IPS DF 19.7 (cell line): Measurements from ENCODE around the gene ADARB1.
"Not testable (repeated sequence)": the region's sequence is repeated elsewhere in the genome, so short reads cannot be mapped to it uniquely, and the experiment has no call there.

Experiments
- DNase-seq: peaks from one replicate; pipeline ENCODE4 v3.0.0-alpha.2; 2013; ENCODE audit warnings: low read depth, low spot score

The ADARB1 gene, protein sequence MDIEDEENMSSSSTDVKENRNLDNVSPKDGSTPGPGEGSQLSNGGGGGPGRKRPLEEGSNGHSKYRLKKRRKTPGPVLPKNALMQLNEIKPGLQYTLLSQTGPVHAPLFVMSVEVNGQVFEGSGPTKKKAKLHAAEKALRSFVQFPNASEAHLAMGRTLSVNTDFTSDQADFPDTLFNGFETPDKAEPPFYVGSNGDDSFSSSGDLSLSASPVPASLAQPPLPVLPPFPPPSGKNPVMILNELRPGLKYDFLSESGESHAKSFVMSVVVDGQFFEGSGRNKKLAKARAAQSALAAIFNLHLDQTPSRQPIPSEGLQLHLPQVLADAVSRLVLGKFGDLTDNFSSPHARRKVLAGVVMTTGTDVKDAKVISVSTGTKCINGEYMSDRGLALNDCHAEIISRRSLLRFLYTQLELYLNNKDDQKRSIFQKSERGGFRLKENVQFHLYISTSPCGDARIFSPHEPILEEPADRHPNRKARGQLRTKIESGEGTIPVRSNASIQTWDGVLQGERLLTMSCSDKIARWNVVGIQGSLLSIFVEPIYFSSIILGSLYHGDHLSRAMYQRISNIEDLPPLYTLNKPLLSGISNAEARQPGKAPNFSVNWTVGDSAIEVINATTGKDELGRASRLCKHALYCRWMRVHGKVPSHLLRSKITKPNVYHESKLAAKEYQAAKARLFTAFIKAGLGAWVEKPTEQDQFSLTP

DNA sequence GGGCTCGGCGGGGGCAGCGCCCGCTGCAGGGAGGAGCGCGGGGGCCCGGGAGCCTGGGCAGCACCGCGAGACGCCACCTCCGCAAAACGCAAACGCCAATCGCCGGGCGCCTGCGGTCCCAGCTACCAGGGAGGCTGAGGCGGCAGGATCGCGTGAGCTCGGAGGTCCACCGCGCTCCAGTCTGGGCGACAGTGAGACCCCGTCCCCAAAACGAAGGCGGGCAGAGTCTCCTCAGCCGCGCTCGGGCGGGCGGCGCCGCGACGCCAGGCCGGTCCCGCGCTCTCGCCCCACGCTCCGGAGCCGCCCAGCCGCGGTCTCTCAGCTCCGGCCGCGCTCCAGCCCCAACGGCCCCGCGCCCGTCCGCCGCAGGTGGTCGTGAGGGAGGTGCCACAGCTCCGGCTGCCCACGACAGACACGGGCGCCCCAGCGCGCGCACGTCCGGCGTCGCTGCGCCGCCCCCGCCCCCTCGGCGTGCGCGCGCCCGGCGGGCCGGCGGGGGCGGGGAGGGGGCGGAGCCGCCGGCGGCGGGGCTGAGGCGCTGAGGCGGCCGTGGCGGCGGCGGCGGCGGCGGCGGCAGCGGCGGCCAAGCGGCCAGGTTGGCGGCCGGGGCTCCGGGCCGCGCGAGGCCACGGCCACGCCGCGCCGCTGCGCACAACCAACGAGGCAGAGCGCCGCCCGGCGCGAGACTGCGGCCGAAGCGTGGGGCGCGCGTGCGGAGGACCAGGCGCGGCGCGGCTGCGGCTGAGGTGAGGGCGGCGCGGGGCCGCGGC is at the start of gene ADARB1:
TSS of gene ADARB1 (plus strand) at position 533 of the 770 bp plus-strand sequence. CDS start 97,077 bp downstream, outside the sequence.
- DNase-seq = no peak

DNA sequence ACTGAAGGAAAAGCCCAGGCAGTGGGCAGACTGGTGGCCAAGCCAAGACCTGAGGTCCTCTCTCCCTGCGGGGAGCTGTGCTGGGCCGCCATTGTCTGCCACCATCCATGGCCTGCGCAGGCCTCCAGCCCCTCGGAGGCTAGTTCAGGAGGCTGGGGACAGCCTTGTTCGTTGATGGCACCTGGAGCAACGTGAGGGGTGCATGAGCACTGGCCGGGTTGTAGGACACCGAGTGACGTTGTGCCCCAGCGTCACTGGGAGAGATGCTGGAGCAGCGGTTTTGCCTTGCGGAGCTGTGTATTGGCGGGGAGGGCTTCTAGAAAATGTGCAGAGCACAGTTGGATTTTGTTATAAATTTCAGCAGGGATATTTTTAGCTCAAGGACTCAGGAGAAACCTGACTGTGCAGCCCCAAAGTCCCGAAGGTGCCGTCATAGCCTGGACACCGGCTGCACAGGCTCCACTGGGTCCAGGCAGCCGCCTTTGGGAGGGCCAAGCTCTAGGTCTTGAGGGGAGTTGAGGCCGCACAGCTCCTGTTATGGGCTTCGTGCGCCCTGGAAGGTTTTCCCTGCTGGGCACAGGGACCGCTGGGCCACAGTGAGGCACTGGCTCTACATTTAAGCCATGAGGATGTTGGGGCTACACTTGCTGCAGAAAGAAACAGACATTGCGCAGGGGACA is 48.2 kb upstream of the ADARB1 start:
- DNase-seq = no peak

DNA sequence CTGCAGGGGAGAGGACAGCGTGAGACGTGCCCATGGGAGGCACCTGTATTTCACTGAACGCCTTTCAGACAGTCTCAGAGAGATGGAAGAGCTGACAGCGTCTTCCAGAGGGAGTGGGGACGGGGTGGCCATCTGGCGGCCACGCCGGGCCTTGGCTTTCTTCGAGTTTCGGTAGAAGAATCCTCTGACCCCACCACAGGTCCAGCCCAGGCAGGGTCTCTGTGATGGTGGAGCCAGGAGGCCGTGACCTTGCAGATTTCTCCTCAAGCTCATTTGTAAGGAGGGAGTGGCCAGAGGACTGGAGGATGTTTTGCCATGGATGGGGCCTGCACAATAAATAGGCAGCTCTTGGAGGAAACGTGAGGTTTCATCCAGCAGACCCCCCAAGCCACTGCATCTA is 47.6 kb upstream of the ADARB1 start:
- no peak for DNase-seq

DNA sequence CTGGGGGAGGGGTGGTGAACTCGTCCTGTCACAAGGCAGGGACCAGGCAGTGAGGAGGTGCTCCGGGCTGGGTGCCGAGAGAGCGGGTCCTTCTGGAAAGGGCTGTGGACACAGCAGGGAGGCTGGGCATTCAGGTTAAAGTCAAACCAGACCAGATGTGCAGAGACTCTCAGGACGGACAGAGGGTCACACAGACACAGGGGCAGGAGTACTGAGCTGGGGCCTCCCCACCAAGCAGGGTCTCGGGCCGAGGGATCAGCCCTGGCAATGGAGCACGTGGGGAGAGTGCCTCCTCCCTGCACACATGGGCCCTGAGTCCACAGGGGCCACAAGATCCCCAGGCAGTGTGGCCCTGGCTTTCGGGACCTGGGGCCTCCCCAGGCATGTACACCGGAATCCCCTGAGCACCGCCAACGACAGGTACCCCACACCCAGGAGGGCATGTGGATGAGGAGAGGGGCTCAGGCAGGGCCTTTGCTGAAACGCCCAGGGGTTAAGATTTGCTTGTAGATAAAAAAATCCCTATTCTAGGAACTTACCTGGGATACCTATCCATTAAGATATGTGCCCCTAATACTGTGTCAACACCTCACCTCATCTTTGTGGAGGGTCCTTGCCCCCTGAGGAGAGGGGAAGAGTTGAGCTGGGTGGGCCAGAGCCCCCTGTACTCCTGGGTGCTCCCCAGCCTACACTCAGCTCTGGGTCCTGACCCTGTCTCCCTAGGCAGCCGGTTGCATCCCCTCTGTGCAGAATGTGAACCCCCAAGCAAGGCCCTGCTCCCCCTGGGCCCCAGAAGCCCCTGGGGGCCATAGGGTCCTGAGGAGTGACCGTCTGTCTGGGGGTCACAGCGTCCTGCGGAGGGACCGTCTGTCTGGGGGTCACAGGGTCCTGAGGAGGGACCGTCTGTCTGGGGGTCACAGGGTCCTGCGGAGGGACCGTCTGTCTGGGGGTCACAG is 46.9 kb upstream of the ADARB1 start:
- no peak for DNase-seq

DNA sequence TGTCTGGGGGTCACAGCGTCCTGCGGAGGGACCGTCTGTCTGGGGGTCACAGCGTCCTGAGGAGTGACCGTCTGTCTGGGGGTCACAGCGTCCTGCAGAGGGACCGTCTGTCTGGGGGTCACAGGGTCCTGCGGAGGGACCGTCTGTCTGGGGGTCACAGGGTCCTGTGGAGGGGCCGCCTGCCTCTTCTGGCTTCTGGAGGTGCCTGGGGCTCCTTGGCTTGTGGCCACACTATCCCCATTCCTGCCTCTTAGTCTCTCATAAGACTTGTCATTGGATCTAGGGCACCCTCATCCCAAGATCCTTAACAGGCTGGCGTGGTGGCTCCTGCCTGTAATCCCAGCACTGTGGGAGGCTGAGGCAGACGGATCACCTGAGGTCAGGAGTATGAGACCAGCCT is 45.7 kb upstream of the ADARB1 start:
- DNase-seq = not testable (repeated sequence)

DNA sequence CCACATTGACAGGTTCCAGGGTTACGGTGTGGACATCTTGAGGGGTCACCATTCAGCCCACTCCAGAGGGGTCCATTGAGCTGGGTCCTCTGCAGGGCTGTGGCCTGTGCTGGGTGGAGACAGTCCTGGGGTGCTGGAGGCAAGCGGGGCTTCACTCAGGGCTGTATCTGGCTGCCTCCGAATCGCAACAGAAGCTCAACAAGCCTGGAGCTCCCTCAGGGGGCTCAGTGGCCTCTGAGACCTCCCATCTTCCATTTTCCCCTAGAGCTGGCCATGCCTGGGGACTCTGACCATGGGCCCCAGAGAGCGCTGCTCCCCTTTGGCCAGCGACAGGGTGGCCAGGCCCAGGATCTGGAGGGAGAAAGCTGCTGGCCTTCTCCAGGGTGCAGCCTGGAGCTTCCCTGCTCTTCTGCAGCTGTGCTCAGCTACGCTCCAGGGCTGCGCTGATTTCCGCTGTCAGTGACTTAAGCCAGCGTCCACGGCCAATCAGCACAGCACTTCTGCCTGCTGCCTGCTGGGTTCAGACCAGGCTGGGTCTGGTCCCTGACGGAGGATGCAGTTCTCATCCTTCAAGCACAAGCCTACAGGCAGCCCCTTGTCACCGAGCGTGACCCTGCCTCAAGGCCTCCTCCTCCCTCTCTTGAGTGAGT is 45.0 kb upstream of the ADARB1 start:
- DNase-seq = no peak

DNA sequence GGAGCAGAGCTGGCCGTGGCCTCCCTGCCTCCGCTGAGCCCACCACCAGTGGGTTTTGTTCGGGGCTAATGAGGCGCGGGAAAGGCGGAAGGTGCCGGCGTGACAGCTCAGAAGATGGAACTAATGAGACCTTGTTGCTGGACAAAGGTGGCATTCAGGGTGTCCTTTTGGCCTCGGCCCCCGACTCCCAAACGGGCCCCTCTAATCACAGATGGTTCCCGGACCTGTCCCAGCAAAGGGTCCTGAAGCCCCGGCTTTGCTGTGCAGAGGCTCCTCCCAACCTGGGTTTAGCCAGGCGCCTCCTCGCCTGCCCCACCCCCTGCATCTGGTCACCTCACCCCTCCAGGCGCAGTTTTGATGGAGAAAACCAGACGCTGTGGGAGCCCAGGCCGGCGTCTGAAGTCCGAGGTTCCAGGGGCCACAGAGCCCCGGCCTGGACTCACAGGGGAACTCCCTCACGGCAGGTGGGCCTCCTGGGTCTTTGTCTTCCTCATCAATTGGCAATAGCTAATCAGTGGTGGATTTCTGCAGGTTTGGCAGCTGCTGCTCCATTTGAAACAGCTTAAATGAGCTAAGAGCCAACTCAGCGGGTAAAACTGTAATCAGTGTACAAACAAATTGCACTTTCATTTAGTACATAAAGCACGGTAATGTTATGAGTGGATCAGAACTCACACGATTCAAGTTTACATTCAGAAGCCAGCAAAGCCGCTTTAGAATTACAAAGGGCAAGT is 44.3 kb upstream of the ADARB1 start:
- no peak for DNase-seq

DNA sequence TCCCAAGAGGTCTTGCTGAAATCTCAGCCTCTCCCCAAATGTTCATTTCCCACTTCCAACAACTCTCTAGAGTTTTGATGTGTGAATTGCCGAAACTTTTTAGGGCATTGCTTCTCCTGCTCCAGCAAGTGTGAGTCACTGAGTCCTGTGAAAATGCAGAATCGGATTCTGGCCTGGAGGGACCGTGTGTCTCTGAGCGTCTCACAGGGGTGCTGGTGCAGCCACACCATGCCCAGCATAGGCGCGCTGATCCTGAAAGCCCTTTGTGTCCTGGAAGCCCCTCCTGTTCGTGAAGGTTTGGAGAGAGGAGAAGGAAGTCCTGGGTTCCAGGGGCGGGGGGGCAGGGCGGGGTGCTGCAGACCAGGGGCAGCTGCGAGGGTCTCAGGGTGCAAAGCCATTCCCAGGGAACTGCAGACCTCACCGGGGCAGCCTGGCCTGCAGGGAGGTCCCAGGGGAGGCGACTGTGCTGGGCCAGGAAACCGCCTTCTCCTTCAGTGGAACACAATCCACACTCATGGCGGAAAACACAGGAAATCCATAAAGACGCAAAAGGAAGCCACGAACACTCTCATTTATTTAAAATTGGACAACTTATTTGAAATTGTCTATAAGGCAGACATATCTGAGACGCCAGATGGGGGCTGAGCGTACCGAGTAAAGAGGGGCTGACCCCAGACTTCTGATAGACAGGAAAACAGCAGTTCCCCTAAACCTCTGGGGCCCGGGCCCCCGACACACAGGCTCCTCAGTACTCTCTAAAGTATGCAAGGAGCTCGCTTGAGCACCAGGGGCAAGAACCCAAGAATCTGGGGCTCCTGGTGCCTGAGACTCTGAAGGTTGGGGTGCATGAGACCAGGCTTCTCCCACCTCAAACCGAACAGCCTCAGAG is 43.5 kb upstream of the ADARB1 start:
- DNase-seq = no peak

DNA sequence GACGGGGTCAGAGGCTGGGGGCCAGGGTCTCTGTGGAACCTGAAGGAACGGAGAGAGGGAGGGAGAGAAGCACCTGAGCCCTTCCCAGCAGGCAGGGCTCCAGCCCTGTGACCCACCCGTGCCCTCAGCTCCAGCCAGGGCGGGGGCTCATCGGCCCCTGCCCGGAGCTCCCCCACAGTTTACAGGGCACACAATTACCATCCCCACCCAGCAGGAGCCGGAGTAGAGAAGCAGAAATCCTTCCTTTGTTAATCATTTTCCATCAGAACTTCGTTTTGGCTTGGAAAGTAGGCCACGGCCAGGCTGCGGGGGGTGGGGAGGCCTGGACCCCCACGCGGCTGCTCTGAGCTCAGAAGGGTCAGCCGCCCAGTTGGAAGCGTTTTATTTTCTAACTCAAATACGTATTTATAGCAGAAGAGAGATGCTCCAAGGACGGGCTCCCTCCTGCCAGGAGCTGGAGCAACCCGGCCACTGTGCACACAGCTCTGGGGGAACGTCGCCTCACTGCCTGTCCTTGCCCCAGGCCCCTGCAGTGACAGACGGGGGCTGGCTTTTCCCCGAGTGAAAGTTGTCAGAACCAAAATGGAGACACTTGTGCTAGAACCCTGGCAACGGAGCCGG is 42.7 kb upstream of the ADARB1 start:
- DNase-seq = no peak

DNA sequence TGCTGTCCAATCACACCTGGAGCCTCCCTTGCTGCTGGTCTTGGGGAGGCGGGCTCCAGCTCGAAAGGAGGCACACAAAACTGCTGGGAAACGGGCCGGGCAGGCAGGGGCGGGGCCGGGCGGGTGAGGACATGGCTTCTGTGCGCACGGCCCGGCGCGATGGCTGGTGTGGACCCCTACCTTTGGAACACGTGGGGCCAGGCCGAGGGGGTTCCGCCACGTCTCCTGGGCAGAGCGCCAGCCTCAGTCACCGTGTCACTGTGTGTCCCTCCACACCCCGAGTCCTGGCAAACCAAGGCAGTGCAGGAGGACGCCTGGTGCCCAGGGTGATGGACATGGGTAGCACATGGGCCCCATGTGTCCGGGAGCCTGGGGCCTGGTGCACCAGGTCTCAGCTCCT is 42.0 kb upstream of the ADARB1 start:
- no peak for DNase-seq

DNA sequence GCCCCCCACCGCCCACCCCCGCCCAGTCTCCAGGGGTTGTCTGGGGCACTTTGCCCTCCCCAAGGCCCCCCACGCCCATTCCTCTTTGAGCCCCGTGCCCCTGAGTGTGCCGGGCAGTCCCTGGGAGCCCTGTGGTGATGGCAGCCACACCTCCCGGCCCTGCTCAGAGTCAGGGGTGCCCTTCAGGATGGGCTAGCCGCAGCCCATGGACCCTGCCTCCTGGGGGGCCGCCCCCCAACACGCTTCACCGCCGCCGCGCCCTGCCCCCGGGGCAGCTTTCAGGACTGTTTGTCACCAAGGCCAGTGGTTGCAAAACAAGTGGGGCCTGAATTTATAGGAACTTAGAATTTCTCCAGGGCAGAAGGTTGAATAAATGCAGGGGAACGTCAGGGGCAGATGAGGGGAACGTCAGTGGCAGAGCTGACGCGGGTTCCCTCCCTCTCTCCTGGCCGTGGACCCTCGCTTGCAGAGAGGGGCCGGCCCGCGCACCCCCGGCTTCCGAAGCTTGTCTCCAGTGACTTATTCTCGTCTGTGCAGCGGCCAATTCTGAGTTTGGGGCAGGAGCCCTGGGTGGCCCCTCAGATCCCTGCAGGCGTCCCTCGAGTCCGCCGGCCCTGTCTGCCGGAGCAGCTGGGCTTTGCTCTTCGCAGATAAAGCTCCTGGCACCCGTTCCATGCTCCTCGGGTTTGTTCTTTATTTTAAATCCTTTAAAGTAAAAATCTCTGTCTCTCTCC is 41.2 kb upstream of the ADARB1 start:
- DNase-seq = no peak

DNA sequence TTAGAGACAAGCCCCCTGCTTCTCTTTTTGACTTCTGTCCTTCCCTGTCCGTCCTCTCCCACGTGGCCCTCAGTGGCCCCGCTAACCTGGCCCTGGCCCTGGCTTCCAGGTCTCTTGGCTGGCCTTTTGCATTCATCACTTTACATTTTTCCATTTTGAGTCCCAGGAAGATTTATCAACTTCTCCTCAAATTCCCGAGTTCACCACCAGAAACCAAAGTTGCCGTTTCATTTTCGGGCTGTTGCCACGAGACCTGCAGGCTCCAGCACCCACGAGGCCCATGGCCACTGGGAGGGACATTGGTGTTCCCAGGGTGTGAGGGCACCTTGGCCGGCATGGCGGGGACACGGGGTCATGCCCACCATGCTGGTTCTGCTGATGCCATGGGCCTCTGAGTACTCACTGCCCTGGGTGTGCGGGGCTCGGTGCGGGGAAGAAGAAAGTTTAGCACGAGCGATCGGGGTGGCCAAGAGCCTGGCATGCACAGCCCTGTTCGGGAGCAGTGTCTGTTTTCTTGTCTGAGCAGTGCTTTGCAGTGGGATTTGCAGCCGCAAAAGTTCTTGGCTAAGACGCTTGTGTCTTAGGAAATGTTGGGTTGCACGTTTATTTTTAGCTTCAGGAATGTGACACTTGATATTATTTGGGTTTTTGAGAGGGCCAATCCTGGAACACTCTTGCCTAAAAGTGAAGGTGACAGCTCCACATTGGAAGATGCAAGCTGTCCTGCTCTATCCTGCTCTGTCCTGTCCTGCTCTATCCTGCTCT is 40.4 kb upstream of the ADARB1 start:
- no peak for DNase-seq

DNA sequence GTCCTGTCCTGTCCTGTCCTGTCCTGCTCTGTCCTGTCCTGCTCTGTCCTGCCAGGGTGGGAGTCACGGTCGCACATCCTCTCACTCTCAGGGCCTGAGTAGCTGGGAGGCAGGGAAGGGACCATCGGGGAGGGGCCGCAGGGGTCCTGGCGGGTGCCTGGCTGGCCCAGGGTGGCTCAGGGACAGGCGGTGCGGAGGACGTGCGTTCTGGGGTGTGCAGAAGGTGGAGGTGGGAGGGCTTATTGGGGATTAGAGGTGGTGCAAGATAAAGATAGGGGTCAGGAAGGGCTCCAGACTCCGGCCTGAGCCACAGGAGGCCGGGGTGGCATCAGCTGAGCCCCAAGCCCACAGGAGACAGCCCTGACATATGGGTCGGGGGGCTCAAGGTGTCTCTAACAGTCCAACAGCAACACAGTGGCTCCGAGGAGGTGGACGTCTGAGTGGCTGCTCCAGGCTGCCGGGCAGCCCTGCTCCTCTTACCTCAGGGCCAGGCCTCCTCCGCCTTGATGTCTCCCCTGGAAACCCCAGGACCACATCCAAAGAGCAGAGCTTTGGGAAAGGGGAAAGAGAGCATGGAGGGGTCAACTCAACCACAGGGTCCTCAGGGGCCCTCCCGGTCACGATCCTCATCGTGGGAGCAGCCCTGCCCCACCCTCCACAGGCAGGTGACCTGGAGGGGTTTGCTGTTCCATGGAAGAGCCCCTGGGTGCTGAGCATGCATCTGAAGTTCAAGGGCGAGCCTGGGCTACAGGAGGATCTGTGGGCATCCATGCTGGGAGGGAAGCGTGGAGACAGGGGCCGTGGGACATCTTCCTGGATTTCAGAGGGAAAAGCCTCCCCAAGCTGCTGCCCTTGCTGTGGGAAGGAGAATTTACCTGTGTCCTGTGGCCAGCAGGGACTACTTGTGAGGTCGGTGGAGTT is 39.6 kb upstream of the ADARB1 start:
- DNase-seq = no peak

DNA sequence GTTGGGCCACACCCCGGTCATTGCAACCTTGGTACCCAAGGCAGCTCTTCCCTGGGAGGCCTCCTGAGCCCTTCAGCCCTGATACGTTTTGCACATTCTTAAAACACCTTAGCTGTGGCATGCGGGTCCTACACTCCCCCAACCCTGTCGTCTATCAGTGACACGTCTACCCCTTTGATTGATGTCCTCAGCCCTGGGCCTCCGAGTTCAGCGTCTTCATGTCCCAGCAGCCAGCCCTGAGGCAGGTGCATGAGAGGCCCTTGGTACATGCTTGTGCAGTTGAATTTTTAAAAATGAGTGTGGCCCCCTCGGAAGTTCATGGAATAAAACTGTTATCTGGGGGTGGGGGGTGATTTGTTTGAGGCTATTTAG is 38.9 kb upstream of the ADARB1 start:
- no peak for DNase-seq

DNA sequence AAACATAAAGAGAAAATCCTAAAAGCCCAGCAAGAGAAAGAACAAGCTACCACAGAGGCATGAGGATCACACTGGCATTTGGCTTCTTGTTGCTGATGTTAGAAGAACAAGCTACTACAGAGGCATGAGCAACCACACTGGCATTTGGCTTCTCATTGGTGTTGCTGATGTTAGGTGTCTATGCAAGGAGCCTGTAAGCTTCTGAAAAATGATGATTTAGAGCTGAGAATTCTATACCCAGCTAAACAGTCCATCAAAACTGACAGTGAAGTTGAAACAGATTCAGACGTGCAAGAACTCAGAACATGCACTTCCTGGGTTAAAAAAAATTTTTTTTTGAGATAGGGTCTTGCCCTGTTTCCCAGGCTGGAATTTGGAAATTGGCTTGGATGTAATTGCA is 37.8 kb upstream of the ADARB1 start:
- DNase-seq = no peak
